GM12874 (cell line): Measurements from ENCODE around the gene SOX10.

Source experiments
- CTCF ChIP-seq: IDR thresholded peaks from 2 replicates; pipeline ENCODE4 v1.5.1; 2011; ENCODE audit warnings: low read depth, mild to moderate bottlenecking, control low read depth, low read length, moderate library complexity; ENCODE audit not compliant: insufficient read depth

Gene SOX10

GRCh38 chr22:37990301-37990700, 5.9 kb upstream of the SOX10 start:
- no peak for TF ChIP-seq CTCF

- no peak for TF ChIP-seq CTCF
These were observed 5.0 kb upstream of the SOX10 start for GRCh38 chr22:37989146-37990045.

GRCh38 chr22:37986371-37986770, 2.0 kb upstream of the SOX10 start:
- TF ChIP-seq CTCF, result no peak

- no peak for TF ChIP-seq CTCF
These were observed 1.5 kb upstream of the SOX10 start for GRCh38 chr22:37985751-37986281.

GRCh38 chr22:37985050-37985585, 763 bp upstream of the SOX10 start:
- TF ChIP-seq CTCF, result no peak

GRCh38 chr22:37982938-37983859, 1.2 kb downstream of the SOX10 start:
- 0 out of 2 replicates have a peak, but pooled peaks have one; percentile 2 for TF ChIP-seq CTCF
